Gastrocnemius medialis (tissue), 4 donors: ENCODE measurements around the gene ROBO1. TPM values are rescaled to one million over a fixed set of nuclear protein-coding genes. Genes with fewer than 3 reads are reported as not detected.

ENCODE experiments used
- ATAC-seq, 2 donors: fragments of 150-250 bp; one replicate each; pipeline ENCODE4 v1.9.1; 2016
- DNase-seq, 2 donors: peaks; one replicate each; pipeline ENCODE4 v3.0.0-alpha.2; 2019
- H3K27ac ChIP-seq, 4 donors: fragments of 200-600 bp; sonication (generic); 1 replicate in 1 of 4; 2 replicates in 3 of 4; pipeline ENCODE4 v1.5.1; 2016 to 2018; ENCODE audit warnings: mild to moderate bottlenecking in 2 of 4, moderate library complexity in 1 of 4
- H3K27me3 ChIP-seq, 3 donors: fragments of 200-600 bp; sonication (generic) in 2 of 3; 1 replicate in 1 of 3; 2 replicates in 2 of 3; pipeline versions ENCODE4 v1.5.1 to v1.6.0; 2016 to 2019; ENCODE audit warnings: mild to moderate bottlenecking in 1 of 3, moderate library complexity in 1 of 3
- H3K36me3 ChIP-seq, 2 donors: fragments of 200-600 bp; sonication (generic) in 1 of 2; one replicate each; pipeline ENCODE4 v1.5.1; 2017 to 2018
- H3K4me1 ChIP-seq, 2 donors: fragments of 200-600 bp; sonication (generic) in 1 of 2; one replicate each; pipeline ENCODE4 v1.5.1; 2016 to 2017; ENCODE audit warnings: mild to moderate bottlenecking in 2 of 2
- H3K4me3 ChIP-seq, 4 donors: fragments of 200-600 bp; sonication (generic) in 3 of 4; 1 replicate in 1 of 4; 2 replicates in 3 of 4; pipeline ENCODE4 v1.5.1; 2016 to 2019; ENCODE audit warnings: mild to moderate bottlenecking in 2 of 4
- H3K9me3 ChIP-seq, 3 donors: fragments of 200-600 bp; sonication (generic) in 2 of 3; 1 replicate in 1 of 3; 2 replicates in 2 of 3; pipeline ENCODE4 v1.5.1; 2016 to 2019
- CTCF ChIP-seq, 5 experiments: fragments of 450-650 bp in 3 of 5; fragments of 200-600 bp in 2 of 5; sonication (generic) in 2 of 5; IDR thresholded peaks in 4 of 5; conservative IDR thresholded peaks in 1 of 5; 1 replicate in 4 of 5; 2 replicates in 1 of 5; pipeline ENCODE4 v1.5.1; 2016 to 2019; ENCODE audit warnings: antibody characterized with exemption in 5 of 5, mild to moderate bottlenecking in 3 of 5, moderate library complexity in 3 of 5
- POLR2A ChIP-seq, 2 donors: fragments of 450-650 bp; IDR thresholded peaks; one replicate each; pipeline ENCODE4 v1.6.1; 2017; ENCODE audit warnings: antibody characterized with exemption in 2 of 2, mild to moderate bottlenecking in 2 of 2, moderate library complexity in 2 of 2
- in situ Hi-C, 4 donors: fragments of 200-750 bp; cut with MboI; loops; one replicate each; pipeline versions ENCODE4 v1.15.0 to v1.8.0; 2017; ENCODE audit warnings: low sequenced_read_pairs in 4 of 4
- intact Hi-C: fragments of 100-400 bp; cut with DNase I; formaldehyde crosslinking; loops from one replicate; pipeline ENCODE4 v1.15.1; 2023; ENCODE audit warnings: low total_unique reads
- total RNA-seq, 4 donors: library from RNA; depleted of rRNA; stranded (reverse); fragments of >200 nt; gene quantifications; one replicate each; pipeline versions ENCODE4 v1.1.0 to v1.2.3, GENCODE V29; 2016

Gene ROBO1
- total RNA-seq, 4 donors from 2014 or later = 4.2 to 16.0 (median 9.5) TPM

- ATAC-seq (no peak), DNase-seq (no peak)
- TF ChIP-seq POLR2A (IDR thresholded peaks at IDR 0.05) (no peak), CTCF (IDR thresholded peaks at IDR 0.05 in 4 of 5, conservative IDR thresholded peaks at IDR 0.05 in 1 of 5) (no peak)
- Histone ChIP-seq H3K9me3 (no peaks in the 10 kb centered on the region), H3K36me3 (no peaks in the 10 kb centered on the region), H3K4me1 (no peaks in the 10 kb centered on the region), H3K27me3 (no peaks in the 10 kb centered on the region), H3K4me3 (no peak overlapping the region), H3K27ac (no peak overlapping the region)
- intact Hi-C loops = no loop called here
- in situ Hi-C loops = no loop called here
Measured at GRCh38 chr3:78799681-78800080, 968.1 kb downstream of the ROBO1 start.

- Histone ChIP-seq H3K9me3 (no peaks in the 10 kb centered on the region), H3K27ac (no peak overlapping the region)
- intact Hi-C loops = no loop called here
Measured at GRCh38 chr3:78798266-78798832, 969.4 kb downstream of the ROBO1 start.

GRCh38 chr3:78794431-78794830, 973.4 kb downstream of the ROBO1 start:
- intact Hi-C loops (no loop called here), in situ Hi-C loops (no loop called here)
- TF ChIP-seq CTCF (IDR thresholded peaks at IDR 0.05 in 4 of 5, conservative IDR thresholded peaks at IDR 0.05 in 1 of 5) = no peak
- ATAC-seq (no peak), DNase-seq (no peak)
- no peaks in the 10 kb centered on the region for H3K27me3 ChIP-seq
- no peak overlapping the region for H3K4me3 ChIP-seq
- no peak overlapping the region for H3K27ac ChIP-seq
- H3K4me1 ChIP-seq = peaks cover 0 to 8% of the 10 kb centered on the region in 2 donors
- H3K36me3 ChIP-seq = no peaks in the 10 kb centered on the region
- no peaks in the 10 kb centered on the region for H3K9me3 ChIP-seq

More at GRCh38 chr3:78798266-78798832, 969.4 kb downstream of the ROBO1 start:
- no peaks in the 10 kb centered on the region for H3K27me3 ChIP-seq
- TF ChIP-seq POLR2A (IDR thresholded peaks at IDR 0.05) = no peak
- no peak for TF ChIP-seq CTCF (IDR thresholded peaks at IDR 0.05 in 4 of 5, conservative IDR thresholded peaks at IDR 0.05 in 1 of 5)
- in situ Hi-C loops = no loop called here
- no peaks in the 10 kb centered on the region for H3K36me3 ChIP-seq
- ATAC-seq (no peak), DNase-seq (no peak)
- no peak overlapping the region for H3K4me3 ChIP-seq
- no peaks in the 10 kb centered on the region for H3K4me1 ChIP-seq

- Histone ChIP-seq H3K36me3 (no peaks in the 10 kb centered on the region), H3K4me1 (peaks cover 0 to 8% of the 10 kb centered on the region in 2 donors), H3K27ac (no peak overlapping the region), H3K9me3 (no peaks in the 10 kb centered on the region), H3K27me3 (no peaks in the 10 kb centered on the region), H3K4me3 (no peak overlapping the region)
- no peak for ATAC-seq
- DNase-seq = no peak
- in situ Hi-C loops = no loop called here
- TF ChIP-seq POLR2A (IDR thresholded peaks at IDR 0.05) (no peak), CTCF (IDR thresholded peaks at IDR 0.05 in 4 of 5, conservative IDR thresholded peaks at IDR 0.05 in 1 of 5) (no peak)
- intact Hi-C loops = no loop called here
Measured at GRCh38 chr3:78792733-78793132, 975.1 kb downstream of the ROBO1 start.

GRCh38 chr3:78792212-78792611, 975.6 kb downstream of the ROBO1 start:
- H3K9me3 ChIP-seq = no peaks in the 10 kb centered on the region
- no peak for TF ChIP-seq CTCF (IDR thresholded peaks at IDR 0.05 in 4 of 5, conservative IDR thresholded peaks at IDR 0.05 in 1 of 5)
- TF ChIP-seq POLR2A (IDR thresholded peaks at IDR 0.05) = no peak
- no peak overlapping the region for H3K27ac ChIP-seq
- no peaks in the 10 kb centered on the region for H3K36me3 ChIP-seq
- intact Hi-C loops = no loop called here
- in situ Hi-C loops = no loop called here
- H3K27me3 ChIP-seq = no peaks in the 10 kb centered on the region
- ATAC-seq (no peak), DNase-seq (no peak)
- H3K4me3 ChIP-seq = no peak overlapping the region
- peaks cover 0 to 8% of the 10 kb centered on the region in 2 donors for H3K4me1 ChIP-seq
